NK-92 treated with Interleukin-12 subunit alpha and Interleukin-12 subunit beta, amount 100 ng/mL, for 24 hours (cell line): ENCODE data around the gene RPA1.

Source experiments
- DNase-seq: peaks from one replicate; lab custom pipeline; 2025; lab: John Stamatoyannopoulos, UW

RPA1 gene

GRCh38 chr17:1942666-1943435 lies 113.0 kb downstream of the RPA1 start:
- no peak for DNase-seq

GRCh38 chr17:1943436-1943831 lies 113.6 kb downstream of the RPA1 start:
- no peak for DNase-seq

- DNase-seq, result no peak
These were observed 115.8 kb downstream of the RPA1 start for GRCh38 chr17:1945621-1946020.

- DNase-seq, result no peak
These were observed 116.5 kb downstream of the RPA1 start for GRCh38 chr17:1946021-1946932.

GRCh38 chr17:1947229-1947742 lies 117.5 kb downstream of the RPA1 start:
- no peak for DNase-seq

GRCh38 chr17:1947743-1948516 lies 118.1 kb downstream of the RPA1 start:
- no peak for DNase-seq

GRCh38 chr17:1948517-1948825 lies 118.7 kb downstream of the RPA1 start:
- no peak for DNase-seq
